ENCODE measurements around the gene SLC43A1.

SLC43A1 gene

GRCh38 chr11:57481915-57482781, 33.4 kb downstream of the SLC43A1 start:
- in situ Hi-C loops (cut with MboI; ENCODE audit: low sequenced_read_pairs), result no loop called here

GRCh38 chr11:57481315-57481714, 34.2 kb downstream of the SLC43A1 start:
- in situ Hi-C loops (cut with MboI; ENCODE audit: low sequenced_read_pairs), result no loop called here

GRCh38 chr11:57480409-57481137, 34.9 kb downstream of the SLC43A1 start:
- in situ Hi-C loops (cut with MboI; ENCODE audit: low sequenced_read_pairs), result no loop called here

GRCh38 chr11:57479911-57480310, 35.6 kb downstream of the SLC43A1 start:
- in situ Hi-C loops (cut with MboI; ENCODE audit: low sequenced_read_pairs), result no loop called here

- in situ Hi-C loops (cut with MboI; ENCODE audit: low sequenced_read_pairs), result no loop called here
These were observed 36.4 kb downstream of the SLC43A1 start for GRCh38 chr11:57479021-57479663.

GRCh38 chr11:57477507-57478189, 37.9 kb downstream of the SLC43A1 start:
- in situ Hi-C loops (cut with MboI; ENCODE audit: low sequenced_read_pairs), result no loop called here

GRCh38 chr11:57476757-57477506, 38.6 kb downstream of the SLC43A1 start:
- in situ Hi-C loops (cut with MboI; ENCODE audit: low sequenced_read_pairs), result no loop called here

- in situ Hi-C loops (cut with MboI; ENCODE audit: low sequenced_read_pairs), result no loop called here
These were observed 39.3 kb downstream of the SLC43A1 start for GRCh38 chr11:57476047-57476756.

GRCh38 chr11:57475671-57476046, 39.8 kb downstream of the SLC43A1 start:
- in situ Hi-C loops (cut with MboI; ENCODE audit: low sequenced_read_pairs), result no loop called here

- in situ Hi-C loops (cut with MboI; ENCODE audit: low sequenced_read_pairs), result no loop called here
These were observed 40.3 kb downstream of the SLC43A1 start for GRCh38 chr11:57475191-57475590.

- in situ Hi-C loops (cut with MboI; ENCODE audit: low sequenced_read_pairs), result no loop called here
These were observed 40.7 kb downstream of the SLC43A1 start for GRCh38 chr11:57474803-57475115.

GRCh38 chr11:57474017-57474802, 41.3 kb downstream of the SLC43A1 start:
- in situ Hi-C loops (cut with MboI; ENCODE audit: low sequenced_read_pairs), result no loop called here

GRCh38 chr11:57473285-57473841, 42.1 kb downstream of the SLC43A1 start:
- in situ Hi-C loops (cut with MboI; ENCODE audit: low sequenced_read_pairs), result no loop called here

GRCh38 chr11:57471496-57471895, 44.0 kb downstream of the SLC43A1 start:
- in situ Hi-C loops (cut with MboI; ENCODE audit: low sequenced_read_pairs), result no loop called here

GRCh38 chr11:57469268-57469667, 46.2 kb downstream of the SLC43A1 start:
- in situ Hi-C loops (cut with MboI; ENCODE audit: low sequenced_read_pairs), result no loop called here

GRCh38 chr11:57468276-57468675, 47.2 kb downstream of the SLC43A1 start:
- in situ Hi-C loops (cut with MboI; ENCODE audit: low sequenced_read_pairs), result no loop called here

- in situ Hi-C loops (cut with MboI; ENCODE audit: low sequenced_read_pairs), result no loop called here
These were observed 47.9 kb downstream of the SLC43A1 start for GRCh38 chr11:57467508-57468157.

- in situ Hi-C loops (cut with MboI; ENCODE audit: low sequenced_read_pairs), result no loop called here
These were observed 48.8 kb downstream of the SLC43A1 start for GRCh38 chr11:57466680-57467079.

All from HL-60/S4 treated with phorbol 12-myristate 13-acetate at 8.2 ng/mL for 4 days and 3 days (cell line).